Kidney tubule cell (primary cell): ENCODE results near the gene IRF5.
"Not testable (repeated sequence)": the region's sequence is repeated elsewhere in the genome, so short reads cannot be mapped to it uniquely, and the experiment has no call there.

ENCODE experiments used
- DNase-seq: peaks from one replicate; pipeline ENCODE4 v3.0.0-alpha.2; 2018; ENCODE audit warnings: low spot score

Gene IRF5

GRCh38 chr7:128939075-128939860, 1.5 kb downstream of the IRF5 start:
- DNase-seq = no peak

- DNase-seq = no peak
These were observed 2.2 kb downstream of the IRF5 start for GRCh38 chr7:128939861-128940410.

DNA sequence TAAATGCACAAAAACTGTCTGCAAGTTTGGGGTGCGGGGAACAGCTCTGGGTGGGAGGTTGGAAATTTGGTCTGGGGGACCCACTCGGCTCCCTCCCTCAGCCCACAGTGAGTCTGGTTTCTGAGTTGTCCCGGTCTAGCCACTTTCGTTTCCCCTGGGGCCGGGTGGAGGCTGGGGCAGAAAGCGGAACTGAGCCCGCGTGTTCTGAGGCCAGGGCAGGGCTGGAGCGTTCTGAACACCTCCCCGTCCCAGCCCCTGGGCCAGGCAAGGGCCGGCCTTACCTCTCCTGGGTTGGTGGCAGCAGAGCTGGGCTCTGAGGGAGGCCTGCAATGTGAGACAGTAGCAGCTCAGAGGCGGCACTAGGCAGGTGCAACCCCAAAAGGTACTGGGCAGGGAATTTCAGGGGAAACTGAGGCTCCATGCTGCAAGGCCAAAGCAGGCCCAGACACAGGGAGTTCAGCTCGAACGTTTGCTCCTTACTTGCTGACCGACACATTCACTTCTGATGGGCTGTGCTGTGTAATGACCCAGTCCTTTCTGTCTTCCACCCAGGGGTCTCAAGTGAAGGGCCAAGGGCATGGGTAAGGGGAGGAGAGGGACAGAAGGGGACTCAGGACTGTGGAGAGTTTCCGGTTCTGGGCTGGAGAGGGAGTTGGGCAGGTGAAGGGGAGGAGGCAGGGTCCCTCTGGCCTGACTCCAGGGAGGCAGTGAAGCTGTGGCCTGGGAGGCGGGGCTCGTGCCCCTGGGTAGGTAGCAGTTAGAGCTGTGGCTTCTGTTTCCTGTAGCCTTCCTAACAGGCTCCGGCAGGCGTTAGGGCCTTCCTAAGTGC, 3.0 kb downstream of the IRF5 start:
- peak; percentile 39 for DNase-seq

- DNase-seq = no peak
These were observed 3.7 kb downstream of the IRF5 start for GRCh38 chr7:128941323-128941890.

GRCh38 chr7:128941946-128942526, 4.3 kb downstream of the IRF5 start:
- no peak for DNase-seq

- DNase-seq = not testable (repeated sequence)
These were observed 5.5 kb downstream of the IRF5 start for GRCh38 chr7:128943251-128943650.

DNA sequence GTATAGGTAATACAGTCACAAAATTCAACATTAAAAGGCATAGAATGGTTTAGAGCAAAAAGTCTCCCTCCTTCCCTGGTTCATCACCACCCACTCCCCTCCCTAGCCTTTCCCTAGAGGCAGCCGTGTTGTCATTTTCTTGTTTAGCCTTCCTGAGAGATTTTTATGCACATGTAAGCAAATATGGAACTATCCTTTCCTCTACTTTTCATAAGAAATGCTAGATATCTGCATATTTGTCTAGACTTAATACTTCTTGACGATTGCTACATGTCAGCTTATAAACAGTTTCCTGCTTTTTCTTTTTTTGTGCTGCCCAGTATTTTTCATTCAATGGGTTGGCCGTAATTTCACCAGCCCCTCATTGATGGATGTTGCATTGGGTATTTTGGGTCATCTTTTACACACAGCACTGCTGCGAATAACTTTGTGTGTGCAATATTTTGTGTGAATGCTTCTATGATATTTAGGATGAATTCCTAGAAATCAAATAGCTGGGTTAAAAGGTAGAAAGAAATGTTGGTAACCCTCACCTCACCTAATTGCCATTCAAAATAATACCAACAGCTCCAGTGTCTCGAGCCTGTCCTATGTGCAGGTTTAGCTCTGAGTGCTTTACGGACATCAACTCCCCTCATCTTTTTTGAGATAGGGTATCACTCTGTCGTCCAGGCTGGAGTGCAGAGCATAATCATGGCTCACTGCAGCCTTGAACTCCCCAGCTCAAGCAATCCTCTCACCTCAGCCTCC, 6.9 kb downstream of the IRF5 start:
- DNase-seq = no peak

- DNase-seq = no peak
These were observed 8.1 kb downstream of the IRF5 start for GRCh38 chr7:128945668-128946366.

- no peak for DNase-seq
These were observed 9.5 kb downstream of the IRF5 start for GRCh38 chr7:128946936-128947830.

- no peak for DNase-seq
These were observed 10.1 kb downstream of the IRF5 start for GRCh38 chr7:128947854-128948253.

- DNase-seq = no peak
These were observed 10.7 kb downstream of the IRF5 start for GRCh38 chr7:128948312-128948973.

DNA sequence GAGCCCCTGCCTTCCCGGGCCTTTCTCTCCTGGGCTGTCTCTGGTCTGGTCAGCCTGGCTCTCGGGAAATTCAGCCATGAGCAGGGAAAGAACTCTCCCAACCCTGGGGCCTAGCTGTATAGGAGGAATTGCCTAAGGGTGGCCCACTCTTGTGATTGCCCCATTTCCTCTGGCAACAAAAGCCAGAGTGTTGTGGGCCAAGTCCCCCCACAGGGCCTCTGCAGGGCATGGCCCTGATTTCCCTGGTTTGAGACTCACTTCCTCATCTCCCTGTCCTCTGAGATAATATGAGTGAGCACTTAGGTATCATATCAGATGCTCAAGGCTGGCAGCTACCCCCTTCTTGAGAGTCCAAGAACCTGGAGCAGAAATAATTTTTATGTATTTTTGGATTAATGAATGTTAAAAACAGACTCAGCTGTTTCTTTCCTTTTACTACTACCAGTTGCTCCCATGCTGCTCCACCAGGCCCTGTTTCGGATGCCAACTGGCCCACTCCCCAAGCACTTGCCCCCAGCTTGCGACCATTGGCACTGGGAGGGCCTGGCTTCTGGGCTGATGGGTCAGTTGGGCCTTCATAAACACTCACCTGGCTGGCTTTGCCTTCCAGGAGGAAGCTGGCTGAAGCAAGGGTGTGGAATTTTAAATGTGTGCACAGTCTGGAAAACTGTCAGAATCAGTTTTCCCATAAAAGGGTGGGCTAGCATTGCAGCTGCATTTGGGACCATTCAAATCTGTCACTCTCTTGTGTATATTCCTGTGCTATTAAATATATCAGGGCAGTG, 11.4 kb downstream of the IRF5 start:
- DNase-seq = no peak

DNA sequence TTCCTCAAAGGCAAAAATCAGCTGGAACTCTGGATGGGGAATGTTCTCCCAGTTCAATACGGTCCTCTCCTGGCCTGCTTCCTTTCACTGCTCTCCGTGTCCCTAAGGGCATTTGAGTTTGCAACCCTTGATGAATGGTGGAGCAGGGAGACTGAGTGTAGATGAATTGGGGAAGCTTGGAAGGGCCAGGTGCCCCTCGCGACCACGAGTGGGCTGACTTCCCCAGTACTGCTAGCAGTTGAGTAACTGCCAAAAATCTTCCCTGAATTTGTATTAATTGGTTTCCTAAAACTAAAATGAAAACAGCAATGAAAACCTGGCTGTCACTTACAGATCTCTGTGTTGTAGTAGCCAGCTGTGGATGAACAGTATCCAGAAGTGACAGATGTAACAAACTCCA, 13.6 kb downstream of the IRF5 start:
- DNase-seq = no peak

DNA sequence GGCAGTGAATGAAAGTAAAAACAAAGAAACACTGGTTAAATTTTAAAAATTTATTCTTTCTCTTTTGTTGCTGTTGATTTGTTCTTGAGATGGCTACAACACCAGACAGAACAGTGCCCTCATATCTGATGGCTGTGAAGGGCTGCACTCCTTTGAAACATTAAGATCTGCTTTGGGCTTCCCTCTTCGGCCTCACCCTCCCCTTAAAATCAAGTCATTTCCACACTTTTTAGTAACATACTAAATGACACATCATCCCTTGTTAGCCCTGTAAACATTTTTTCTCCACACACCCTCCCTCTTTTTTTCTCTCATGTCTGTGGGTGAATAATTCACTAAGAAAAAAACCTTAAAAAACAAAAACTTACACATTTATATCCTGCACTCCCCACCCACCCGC, 16.4 kb downstream of the IRF5 start:
- DNase-seq = no peak

GRCh38 chr7:128954830-128955802, 17.4 kb downstream of the IRF5 start:
- DNase-seq = no peak

- DNase-seq = no peak
These were observed 18.3 kb downstream of the IRF5 start for GRCh38 chr7:128955981-128956380.

DNA sequence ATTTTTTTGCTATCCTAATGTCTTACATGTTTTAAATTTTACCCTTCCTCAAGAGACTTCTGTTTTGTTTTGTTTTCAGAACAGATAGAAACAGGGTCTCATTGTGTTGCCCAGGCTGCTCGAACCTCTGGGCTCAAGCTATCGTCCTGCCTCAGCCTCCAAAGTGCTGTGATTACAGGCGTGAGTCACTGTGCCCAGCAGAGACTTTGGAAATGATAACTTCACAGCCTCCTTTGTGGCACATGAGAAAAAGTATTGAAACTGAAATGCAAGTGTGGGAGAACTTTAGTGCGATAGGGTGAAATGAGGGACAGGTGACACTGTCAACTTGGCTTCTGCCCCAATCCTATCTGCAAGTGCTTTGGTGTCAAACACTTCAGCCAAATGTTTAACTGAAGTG, 21.6 kb downstream of the IRF5 start:
- DNase-seq = no peak
